DMS53 treated with DMSO at 0.1 percent for 48 hours (cell line): ENCODE measurements around the gene CCDC148.
A peak's percentile ranks its signal among the peaks of the same experiment; 100 is the strongest.
"Not testable (repeated sequence)": the region's sequence is repeated elsewhere in the genome, so short reads cannot be mapped to it uniquely, and the experiment has no call there.

Experiments used
- DNase-seq: peaks from one replicate; lab custom pipeline; 2025; ENCODE audit not compliant: unreplicated experiment; lab: John Stamatoyannopoulos, UW

Gene CCDC148

DNA sequence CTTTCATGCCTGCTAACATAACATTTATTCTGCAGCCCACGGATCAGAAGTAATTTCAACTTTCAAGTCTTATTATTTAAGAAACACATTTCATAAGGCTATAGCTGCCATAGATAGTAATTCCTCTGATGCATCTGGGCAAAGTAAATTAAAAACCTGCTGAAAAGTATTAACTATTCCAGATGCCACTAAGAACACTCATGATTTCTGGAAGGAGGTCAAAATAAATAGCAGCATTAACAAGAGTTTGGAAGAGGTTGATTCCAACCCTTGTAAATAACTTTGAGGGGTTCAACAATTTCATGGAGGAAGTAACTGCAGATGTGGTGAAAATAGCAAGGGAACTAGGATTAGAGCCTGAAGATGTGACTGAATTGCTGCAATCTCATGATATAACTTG, 77.6 kb downstream of the CCDC148 start:
- no peak for DNase-seq

DNA sequence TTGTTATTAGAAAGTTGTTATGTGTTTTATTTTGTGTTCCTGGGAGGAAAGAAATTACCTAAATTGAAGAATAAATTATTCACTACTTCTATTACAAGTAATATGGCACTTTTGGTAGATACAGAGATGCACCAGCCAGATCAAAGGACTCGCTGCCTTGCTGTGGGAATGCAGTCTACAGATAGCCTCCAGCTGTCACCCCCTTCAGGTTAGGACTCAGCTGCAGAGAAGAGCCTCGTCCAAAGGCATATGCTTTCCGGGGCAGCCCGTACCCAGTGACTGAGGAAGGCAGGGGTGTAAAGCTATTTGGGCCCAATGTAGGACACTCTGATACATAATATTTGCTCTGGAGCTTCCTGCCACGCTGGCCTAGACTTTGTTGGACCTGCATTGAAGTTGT, 90.2 kb downstream of the CCDC148 start:
- no peak for DNase-seq

DNA sequence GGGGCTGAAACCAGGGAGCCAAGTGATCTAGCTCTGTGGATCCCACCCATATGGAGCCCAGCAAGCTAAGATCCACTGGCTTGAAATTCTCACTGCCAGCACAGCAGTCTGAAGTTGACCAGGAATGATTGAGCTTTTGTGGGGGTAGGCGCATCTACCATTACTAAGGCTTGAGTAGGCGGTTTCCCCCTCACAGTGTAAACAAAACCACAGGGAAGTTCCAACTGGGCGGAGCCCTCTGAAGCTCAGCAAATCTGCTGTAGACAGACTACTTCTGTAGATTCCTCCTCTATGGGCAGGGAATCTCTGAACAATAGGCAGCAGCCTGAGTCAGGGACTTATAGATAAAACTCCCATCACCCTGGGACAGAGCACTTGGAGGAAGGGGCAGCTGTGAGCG, 96.7 kb downstream of the CCDC148 start:
- DNase-seq: no peak

DNA sequence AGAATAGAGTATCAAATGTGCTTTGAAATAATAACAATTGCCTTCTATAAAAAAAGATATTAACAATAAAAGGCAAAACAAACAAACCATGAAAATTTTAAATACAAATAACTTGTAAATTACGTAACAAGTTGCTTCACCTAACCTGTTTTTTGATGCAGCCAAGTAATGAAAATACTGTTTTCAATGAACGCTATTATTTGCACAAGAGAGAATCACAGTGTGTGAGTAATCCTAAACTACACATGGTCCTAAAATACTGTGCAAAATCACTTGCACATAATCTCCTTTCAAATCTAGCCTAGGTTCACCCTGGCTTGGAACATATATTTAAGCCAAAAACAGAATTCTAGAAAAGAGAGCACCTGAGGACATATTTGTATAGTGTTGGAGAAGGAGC, 98.9 kb downstream of the CCDC148 start:
- no peak for DNase-seq

DNA sequence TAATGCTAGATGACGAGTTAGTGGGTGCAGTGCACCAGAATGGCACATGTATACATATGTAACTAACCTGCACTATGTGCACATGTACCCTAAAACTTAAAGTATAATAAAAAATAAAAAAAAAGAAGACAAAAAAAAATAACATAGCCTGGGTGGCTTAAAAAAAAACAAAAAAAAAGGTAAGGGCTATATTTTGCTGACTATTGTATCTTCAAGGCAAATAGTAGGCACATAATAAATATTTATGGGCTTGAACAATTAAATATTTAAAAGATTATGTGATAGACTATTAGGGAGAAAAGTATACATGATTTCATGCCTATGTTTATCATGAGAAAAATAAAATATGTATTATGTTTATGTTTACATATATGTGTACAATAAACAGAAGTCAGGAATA, 99.4 kb downstream of the CCDC148 start:
- DNase-seq: no peak

DNA sequence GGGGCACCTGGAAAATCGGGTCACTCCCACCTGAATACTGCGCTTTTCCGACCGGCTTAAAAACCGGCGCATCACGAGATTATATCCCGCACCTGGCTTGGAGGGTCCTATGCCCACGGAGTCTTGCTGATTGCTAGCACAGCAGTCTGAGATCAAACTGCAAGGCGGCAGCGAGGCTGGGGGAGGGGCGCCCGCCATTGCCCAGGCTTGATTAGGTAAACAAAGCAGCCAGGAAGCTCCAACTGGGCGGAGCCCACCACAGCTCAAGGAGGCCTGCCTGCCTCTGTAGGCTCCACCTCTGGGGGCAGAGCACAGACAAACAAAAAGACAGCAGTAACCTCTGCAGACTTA, 105.1 kb downstream of the CCDC148 start:
- DNase-seq: not testable (repeated sequence)

DNA sequence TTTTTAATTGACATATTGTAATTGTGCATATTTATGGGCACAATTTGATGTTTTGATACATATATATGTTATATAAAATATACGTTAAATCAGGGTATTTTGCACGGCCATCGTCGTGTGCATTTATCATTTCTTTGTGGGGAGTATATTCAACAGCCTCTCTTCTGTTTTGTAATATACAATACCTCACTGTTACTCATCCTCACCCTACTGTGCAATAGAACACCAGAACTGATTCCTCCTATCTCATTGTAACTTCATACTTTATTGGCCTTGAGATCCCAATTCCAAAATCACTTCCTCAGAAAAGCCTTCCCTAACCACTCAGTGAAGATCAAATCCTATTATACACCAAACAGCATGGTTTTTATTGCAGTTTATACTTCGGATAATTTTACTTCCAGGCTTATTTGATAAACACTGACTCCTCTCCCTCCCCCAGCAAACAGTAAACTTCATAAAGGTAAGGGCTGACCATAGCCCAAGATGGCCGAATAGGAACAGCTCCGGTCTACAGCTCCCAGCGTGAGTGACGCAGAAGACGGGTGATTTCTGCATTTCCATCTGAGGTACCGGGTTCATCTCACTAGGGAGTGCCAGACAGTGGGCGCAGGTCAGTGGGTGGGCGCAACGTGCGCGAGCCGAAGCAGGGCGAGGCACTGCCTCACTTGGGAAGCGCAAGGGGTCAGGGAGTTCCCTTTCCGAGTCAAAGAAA, 105.6 kb downstream of the CCDC148 start:
- DNase-seq: not testable (repeated sequence)

DNA sequence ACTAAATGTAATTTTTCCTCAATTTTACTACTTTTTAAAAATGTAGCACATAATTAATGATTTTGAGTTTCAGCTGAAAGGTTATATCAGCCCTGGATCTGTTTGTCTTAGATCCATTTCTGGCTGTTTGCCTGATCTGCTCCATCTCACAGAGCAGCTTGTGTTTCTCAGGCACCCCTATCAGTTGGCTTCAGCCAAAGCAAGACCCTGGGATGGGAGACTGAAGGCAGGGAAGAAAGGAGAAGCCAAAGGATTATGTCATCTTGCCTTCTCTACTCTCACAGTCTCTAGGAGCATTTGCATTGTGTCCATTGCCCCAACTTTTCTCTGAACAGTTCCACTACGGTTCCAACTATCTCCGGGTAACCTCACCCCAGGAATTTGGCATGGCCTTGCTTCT, 110.5 kb downstream of the CCDC148 start:
- no peak for DNase-seq

DNA sequence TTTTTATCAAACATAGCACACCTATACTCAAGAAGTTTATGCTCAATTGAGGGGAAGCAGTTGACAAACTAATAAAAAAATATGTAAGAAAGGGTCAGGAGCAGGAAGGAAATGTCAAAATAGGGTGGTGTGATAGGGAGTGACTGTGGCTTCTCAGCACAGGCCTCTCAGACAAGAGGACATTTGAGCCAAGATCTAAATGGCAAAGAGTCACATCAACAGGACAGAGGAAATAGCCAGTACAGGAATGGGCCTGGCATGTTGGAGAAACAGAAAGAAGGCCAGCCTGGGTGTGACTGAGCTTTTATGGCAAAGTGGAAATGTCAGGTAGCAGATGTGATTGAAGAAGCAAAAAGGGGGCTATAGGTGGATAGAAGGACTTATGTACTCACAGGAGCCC, 117.0 kb downstream of the CCDC148 start:
- no peak for DNase-seq

DNA sequence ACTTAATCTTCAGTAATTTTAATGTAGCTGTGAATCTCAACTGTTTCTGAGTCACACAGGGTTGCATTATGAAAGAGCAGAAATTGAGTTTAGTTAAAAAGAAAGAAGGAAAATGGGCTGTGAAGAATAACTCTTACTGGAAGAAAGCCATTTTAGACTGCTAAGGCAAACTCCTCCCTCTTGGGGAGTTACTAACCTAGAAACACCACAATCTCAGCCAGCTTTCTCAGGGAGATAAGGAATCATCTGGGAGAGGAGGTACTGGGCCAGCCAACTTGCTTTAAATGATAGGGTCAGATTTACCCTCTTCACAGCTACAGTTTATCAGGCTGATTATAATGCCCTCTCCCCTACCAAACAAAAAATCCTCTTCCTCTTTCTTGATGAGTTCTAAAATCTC, 119.5 kb downstream of the CCDC148 start:
- DNase-seq: no peak

DNA sequence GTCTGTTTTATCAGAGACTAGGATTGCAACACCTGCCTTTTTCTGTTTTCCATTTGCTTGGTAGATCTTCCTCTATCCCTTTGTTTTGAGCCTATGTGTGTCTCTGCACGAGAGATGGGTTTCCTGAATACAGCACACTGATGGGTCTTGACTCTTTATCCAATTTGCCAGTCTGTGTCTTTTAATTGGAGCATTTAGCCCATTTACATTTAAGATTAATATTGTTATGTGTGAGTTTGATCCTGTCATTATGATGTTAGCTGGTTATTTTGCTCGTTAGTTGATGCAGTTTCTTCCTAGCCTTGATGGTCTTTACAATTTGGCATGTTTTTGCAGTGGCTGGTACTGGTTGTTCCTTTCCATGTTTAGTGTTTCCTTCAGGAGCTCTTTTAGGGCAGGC, 124.8 kb downstream of the CCDC148 start:
- DNase-seq: not testable (repeated sequence)

DNA sequence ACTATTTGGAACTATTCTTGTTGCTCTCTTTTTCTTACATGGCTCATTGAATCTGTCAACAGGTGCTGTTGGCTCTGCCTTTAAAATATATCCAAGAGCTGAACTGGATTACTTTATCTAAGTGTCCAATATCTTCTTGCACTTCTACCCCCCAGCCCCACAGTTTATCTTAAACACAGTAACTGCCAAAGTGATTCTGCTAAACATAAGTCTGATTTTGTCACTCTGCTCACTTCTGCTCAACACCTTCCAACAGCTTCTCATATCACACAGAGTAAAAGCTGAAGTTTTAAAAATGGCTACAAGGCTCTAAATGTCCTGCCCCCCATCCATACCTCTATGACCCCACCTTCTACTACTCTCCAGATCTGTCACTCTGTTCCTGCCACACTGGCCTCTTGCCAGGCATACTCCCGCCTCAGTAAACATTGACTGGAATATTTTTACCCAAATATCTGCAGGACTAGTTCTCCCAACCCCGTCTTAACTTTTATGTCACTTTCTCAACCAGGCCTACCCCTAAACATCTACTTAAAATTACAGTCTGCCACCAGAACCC, 130.7 kb downstream of the CCDC148 start:
- no peak for DNase-seq

DNA sequence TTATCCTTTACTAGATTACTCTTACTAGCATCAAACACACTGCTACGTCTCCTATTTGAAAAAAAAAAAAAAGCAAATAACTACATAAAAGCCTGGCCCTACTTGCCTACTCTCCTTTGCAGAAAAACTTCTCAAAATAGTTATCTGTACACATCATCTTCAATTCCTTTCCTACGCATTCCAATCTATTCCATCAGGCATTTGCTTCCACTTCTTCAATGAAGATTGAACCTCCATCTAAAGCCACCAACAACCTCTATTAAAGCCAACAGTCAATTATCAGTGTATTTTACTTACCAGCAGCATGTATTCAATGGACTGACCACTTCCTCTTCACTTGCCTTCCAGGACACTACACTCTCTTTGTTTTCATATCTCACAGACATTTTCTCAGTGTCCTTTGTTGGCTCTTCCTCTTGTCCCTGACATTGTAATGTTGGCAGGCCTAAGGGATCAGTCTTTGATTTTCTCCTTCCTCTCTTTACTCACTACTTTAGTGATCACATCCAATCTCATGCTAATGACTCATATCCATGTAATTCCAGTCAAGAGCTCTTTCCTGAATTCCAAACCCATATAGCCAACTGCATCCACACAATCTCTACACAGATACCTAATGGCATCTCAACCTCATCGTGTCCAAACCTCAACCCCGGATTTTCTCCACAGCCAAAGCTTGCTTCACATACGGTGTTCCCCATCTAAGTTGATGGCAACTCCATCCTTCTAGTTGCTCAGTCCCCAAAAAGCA, 131.3 kb downstream of the CCDC148 start:
- peak; percentile 44 for DNase-seq

DNA sequence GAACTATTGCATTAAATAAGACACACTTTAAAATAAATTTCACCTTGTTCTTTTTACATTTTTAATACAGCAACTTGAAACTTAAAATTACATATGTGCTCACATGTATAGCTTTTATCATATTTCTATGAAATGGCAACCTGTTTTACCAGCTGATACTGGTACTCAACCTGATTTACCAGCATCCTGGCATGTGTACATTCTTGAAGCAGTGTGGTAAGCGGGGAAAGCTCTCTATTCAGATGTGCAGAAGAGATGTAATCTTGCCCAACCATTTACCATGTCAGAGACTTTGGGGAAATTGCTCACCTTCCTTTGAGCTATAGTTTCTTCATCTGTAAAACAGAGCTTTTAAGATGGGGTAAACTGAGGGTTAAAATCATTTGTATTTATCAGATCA, 133.2 kb downstream of the CCDC148 start:
- no peak for DNase-seq

DNA sequence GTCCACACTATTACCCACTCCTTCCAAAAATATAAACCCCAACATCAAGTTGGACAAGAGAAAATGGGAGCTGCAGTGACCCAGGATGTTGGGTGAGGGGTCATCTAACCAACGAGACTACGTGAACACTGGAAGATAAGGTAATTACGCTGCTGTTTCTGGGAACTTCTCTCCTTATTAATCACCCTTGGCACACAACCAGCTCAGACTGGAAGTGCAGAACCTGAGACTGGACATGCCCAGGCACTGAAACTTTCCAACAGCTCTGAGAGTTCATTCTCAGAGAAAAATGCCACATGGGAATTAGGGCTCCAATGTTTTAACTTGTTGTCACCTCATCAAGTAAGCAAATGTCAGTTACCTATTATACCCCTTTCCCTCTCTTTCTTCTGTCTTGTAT, 135.3 kb downstream of the CCDC148 start:
- DNase-seq: no peak

DNA sequence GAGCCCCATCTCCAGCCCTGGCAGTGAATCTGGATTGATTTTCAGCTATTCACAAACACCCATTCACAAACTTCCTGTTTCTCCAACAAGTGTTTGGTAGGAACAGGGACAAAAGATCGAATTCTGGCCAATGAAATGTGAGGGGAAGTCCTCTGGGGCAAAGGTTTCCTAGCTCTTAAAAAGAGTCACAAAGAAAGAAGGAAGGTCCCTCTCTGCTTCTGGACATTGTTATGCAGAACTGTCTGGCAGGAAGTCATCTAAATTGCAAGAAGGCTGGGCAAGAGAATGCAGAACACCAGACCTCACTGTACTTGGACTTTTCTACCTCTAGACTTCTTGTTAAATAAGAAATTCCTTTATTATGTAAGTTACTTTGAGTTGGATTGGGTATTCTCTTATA, 137.3 kb downstream of the CCDC148 start:
- DNase-seq: no peak

DNA sequence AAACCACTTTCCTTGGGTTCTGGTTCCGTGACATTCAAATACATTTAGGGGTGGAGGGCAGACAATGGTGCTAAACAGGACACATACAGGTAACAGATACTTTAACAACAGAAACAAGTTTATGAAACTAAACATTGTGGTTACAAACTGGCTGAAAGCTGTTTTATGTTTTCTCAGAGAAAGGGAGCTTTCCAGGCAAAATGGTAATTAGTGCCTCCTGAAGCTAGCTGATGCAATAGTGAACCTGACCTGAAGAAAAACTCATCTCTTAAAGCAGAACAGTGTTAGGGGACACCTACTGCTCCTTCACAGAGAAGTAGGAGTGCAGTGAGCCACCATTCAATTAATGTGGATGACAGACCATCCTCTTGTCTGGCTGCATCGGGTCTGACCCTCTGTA, 138.9 kb downstream of the CCDC148 start:
- no peak for DNase-seq

DNA sequence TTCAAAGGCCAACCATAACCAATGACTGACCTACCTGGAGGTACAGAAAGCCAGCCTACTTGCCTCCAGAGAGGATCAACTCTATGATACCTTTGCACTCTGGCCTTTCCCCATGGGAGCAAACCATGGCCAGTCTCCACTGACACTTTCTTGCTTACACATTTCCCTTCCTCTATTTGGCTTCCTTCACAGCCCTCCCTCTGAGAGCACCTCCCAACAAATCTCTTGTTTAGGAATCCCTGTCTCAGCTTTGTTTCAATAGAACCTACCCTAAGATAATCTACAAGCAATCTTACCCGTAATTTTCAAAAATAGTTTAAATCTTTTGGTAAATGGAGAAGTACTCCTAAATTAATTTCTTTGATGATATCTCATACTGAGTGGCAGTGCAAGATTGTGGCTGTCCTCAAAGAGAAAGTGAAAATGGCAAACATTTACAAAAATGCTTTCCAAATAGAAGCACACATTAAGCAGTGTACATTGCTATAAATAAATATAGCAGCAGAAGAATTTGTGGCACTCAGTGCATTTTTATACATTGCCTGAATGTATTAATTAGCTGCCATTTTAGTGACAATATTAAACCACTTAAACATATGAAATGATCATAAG, 140.6 kb downstream of the CCDC148 start:
- no peak for DNase-seq

DNA sequence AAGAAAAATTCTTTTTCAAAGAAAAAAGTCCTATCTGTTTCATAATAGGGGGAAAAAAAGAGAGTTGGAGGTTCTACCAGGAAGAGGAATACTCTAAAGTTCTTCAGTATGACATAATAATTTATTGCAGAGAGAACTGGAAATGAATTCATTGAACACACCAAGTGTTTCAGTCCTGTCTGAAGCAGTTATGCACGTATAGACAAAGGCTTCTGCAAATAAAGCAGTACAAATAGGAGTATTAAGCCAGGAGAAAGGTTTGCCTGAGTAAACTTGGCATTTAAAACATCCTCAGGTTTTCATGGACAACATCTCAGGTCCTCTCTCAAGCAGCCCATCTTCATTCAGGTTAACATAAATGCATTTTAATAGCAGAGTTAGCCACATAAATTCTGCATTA, 141.6 kb downstream of the CCDC148 start:
- peak; percentile 63 for DNase-seq

DNA sequence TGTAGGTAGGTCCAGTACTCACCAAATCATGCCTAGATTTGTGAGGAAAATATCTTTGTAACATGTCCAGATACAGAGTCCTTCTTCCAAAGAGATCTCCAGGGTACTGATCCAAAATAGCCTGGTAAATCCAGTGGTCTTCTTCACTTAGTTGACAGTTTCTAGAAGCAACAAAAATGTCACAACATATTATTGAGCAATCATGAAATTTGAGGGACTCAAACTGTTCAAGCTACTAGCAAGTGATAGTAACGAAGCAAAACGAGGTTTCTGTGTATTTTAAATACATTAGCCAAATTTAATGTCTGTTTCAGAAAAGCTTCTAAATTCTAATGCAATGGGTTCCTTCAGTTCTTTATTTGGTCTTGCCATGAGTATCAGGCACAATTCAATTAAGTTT, 142.8 kb downstream of the CCDC148 start:
- DNase-seq: no peak

DNA sequence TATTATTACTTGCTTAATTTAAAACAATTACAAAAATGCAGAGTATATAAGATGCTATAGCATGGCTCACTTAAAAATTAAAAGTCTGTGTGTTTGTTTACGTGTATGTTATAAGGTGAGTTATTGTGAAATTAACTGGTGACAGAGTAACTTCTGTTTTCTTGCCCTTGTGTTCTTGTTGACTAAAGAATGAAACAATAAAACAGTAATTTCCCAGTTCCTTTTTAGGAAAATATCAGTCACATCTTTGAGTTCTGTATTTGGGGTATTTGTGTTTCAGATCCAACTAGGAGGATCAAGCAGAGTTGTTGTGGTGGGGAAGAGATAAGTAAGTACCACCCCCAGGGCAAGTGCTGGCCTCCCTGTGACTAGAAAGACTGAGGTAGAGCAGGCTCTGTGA, 143.6 kb downstream of the CCDC148 start:
- DNase-seq: no peak

DNA sequence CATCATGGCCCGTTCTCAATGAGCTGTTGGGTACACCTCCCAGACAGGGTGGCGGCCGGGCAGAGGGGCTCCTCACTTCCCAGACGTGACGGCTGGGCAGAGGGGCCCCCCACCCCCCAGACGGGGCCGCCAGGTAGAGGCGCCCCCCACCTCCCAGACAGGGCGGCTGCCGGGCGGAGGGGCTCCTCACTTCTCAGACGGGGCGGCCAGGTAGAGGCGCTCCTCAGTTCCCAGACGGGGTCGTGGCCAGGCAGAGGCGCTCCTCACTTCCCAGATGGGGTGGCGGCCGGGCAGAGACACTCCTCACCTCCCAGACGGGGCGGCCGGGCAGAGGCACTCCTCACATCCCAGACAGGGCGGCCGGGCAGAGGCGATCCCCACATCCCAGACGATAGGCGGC, 146.1 kb downstream of the CCDC148 start:
- DNase-seq: not testable (repeated sequence)
